Endothelial cell (in vitro differentiated cells): ENCODE measurements around the gene TAF10. TPM values are rescaled to one million over a fixed set of nuclear protein-coding genes. Genes with fewer than 3 reads are reported as not detected.

Experiments
- DNase-seq: peaks from one replicate; pipeline ENCODE4 v3.0.0; 2021; ENCODE audit warnings: low spot score
- H3K27ac Mint-ChIP-seq: one replicate; pipeline ENCODE4 v1.8.0; 2021; ENCODE audit warnings: mixed read lengths, inconsistent platforms; ENCODE audit not compliant: unreplicated experiment
- H3K27me3 Mint-ChIP-seq: one replicate; pipeline ENCODE4 v1.8.0; 2021; ENCODE audit warnings: mild to moderate bottlenecking, moderate library complexity, mixed read lengths, inconsistent platforms; ENCODE audit not compliant: unreplicated experiment
- H3K36me3 Mint-ChIP-seq: one replicate; pipeline ENCODE4 v1.8.0; 2021; ENCODE audit warnings: mild to moderate bottlenecking, low read depth, mixed read lengths, inconsistent platforms; ENCODE audit not compliant: unreplicated experiment
- H3K4me1 Mint-ChIP-seq: one replicate; pipeline ENCODE4 v1.8.0; 2021; ENCODE audit warnings: mild to moderate bottlenecking, mixed read lengths, inconsistent platforms; ENCODE audit not compliant: unreplicated experiment
- H3K4me3 Mint-ChIP-seq: one replicate; pipeline ENCODE4 v1.8.0; 2021; ENCODE audit warnings: mild to moderate bottlenecking, mixed read lengths, inconsistent platforms; ENCODE audit not compliant: unreplicated experiment
- H3K9me3 Mint-ChIP-seq: one replicate; pipeline ENCODE4 v1.8.0; 2021; ENCODE audit warnings: mixed read lengths, inconsistent platforms; ENCODE audit not compliant: unreplicated experiment
- total RNA-seq: library from RNA; stranded (reverse); fragmentation: NEBNext Ultra II Directional; extraction: Animal tissue kit (Norgen Biotek cat#: 25700); gene quantifications from one replicate; pipeline ENCODE4 v1.2.1, GENCODE V29; 2021; ENCODE audit not compliant: unreplicated experiment
- TF ChIP-seq, protein P1 (sequence below): fragments of 200-600 bp; sonication (generic); IDR thresholded peaks from one replicate; pipeline ENCODE4 v1.5.0; 2021; ENCODE audit warnings: antibody characterized with exemption; ENCODE audit not compliant: unreplicated experiment

TAF10 gene
- total RNA-seq, 1 donor from 2014 or later = 62.2 TPM

GRCh38 chr11:6621711-6622211 lies 9.7 kb upstream of the TAF10 start:
- Mint-ChIP-seq H3K27ac (no peak overlapping the region), H3K27me3 (peaks cover 8% of the 10 kb centered on the region), H3K36me3 (peaks cover 13% of the 10 kb centered on the region), H3K9me3 (no peaks in the 10 kb centered on the region), H3K4me3 (no peak overlapping the region), H3K4me1 (peaks cover 4% of the 10 kb centered on the region)
- no peak for DNase-seq
- TF ChIP-seq, protein P1, sequence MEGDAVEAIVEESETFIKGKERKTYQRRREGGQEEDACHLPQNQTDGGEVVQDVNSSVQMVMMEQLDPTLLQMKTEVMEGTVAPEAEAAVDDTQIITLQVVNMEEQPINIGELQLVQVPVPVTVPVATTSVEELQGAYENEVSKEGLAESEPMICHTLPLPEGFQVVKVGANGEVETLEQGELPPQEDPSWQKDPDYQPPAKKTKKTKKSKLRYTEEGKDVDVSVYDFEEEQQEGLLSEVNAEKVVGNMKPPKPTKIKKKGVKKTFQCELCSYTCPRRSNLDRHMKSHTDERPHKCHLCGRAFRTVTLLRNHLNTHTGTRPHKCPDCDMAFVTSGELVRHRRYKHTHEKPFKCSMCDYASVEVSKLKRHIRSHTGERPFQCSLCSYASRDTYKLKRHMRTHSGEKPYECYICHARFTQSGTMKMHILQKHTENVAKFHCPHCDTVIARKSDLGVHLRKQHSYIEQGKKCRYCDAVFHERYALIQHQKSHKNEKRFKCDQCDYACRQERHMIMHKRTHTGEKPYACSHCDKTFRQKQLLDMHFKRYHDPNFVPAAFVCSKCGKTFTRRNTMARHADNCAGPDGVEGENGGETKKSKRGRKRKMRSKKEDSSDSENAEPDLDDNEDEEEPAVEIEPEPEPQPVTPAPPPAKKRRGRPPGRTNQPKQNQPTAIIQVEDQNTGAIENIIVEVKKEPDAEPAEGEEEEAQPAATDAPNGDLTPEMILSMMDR = no peak

GRCh38 chr11:6620636-6621035 lies 8.6 kb upstream of the TAF10 start:
- DNase-seq = no peak
- no peak overlapping the region for H3K27ac Mint-ChIP-seq
- H3K27me3 Mint-ChIP-seq = peaks cover 8% of the 10 kb centered on the region
- H3K4me3 Mint-ChIP-seq = no peak overlapping the region
- no peaks in the 10 kb centered on the region for H3K4me1 Mint-ChIP-seq
- no peaks in the 10 kb centered on the region for H3K9me3 Mint-ChIP-seq
- TF ChIP-seq, protein P1 = no peak
- H3K36me3 Mint-ChIP-seq = peaks cover 12% of the 10 kb centered on the region

DNA sequence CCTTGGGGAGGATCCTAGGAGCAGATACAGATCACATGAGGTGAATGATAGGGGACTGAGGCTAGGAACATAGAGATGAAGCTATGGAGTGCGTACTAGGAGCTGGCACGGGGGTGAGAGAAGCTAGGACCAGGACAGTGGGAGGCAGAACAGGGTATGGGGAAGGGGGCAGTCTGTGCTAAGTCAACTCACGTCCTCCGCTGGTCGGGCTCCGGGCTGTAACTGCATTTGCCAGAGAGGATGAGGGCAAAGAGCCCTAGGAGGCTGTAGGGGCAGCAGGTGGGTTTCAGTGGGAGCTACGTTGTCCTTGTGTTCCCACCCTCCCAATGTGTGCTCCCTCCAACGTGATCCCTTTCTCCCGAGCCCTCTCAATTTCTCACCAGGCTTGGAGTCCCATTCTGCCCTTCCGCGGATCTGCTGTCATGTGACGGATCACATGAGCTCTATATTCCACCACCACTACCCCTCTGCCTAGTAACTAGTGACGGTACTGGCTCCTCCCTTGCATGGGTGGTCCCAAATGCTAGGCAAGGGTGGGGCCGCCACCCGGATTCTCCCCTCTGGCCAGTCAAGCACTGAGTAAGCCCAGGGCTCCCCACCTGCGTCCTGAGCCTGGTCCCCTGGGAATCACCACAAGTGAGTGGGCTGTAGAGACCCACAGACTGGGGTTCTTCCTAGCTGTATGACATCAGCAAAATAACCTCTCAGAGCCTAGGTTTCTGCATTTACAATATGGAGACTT lies 7.2 kb upstream of the TAF10 start, which contains the start of gene TPP1:
Gene TPP1 (minus strand): TSS at position 419 of the 742 bp plus-strand sequence. CDS start 22 bp downstream, at position 397.
- Mint-ChIP-seq H3K4me1 (no peaks in the 10 kb centered on the region), H3K27ac (no peak within 1 kb of the TSS), H3K36me3 (peaks cover 15% of the 10 kb centered on the region), H3K27me3 (peaks cover 6% of the 10 kb centered on the region), H3K9me3 (no peaks in the 10 kb centered on the region), H3K4me3 (no peak within 1 kb of the TSS)
- peak; percentile 83 for DNase-seq
- TF ChIP-seq, protein P1 = no peak

- H3K27ac Mint-ChIP-seq = peak overlapping the region; percentile 40
- H3K27me3 Mint-ChIP-seq = peaks cover 6% of the 10 kb centered on the region
- TF ChIP-seq, protein P1 = no peak
- no peaks in the 10 kb centered on the region for H3K9me3 Mint-ChIP-seq
- DNase-seq = no peak
- H3K4me1 Mint-ChIP-seq = no peaks in the 10 kb centered on the region
- no peak overlapping the region for H3K4me3 Mint-ChIP-seq
- peaks cover 13% of the 10 kb centered on the region for H3K36me3 Mint-ChIP-seq
Observed at GRCh38 chr11:6618117-6619003, 6.3 kb upstream of the TAF10 start.
